Endothelial cell of umbilical vein (primary cell): Measurements from ENCODE around the gene KCNQ1OT1. TPM values are rescaled to one million over a fixed set of nuclear protein-coding genes. Genes with fewer than 3 reads are reported as not detected.

ENCODE experiments used
- BruUV-seq: library from RNA; stranded (reverse); fragments of 400-500 nt; replicated peaks from 2 replicates; lab custom pipeline; 2021; lab: Mats Ljungman, UMichigan
- CTCF ChIA-PET: fragments of 300-600, 350-600 bp; sonication (Branson Sonifier 250); formaldehyde crosslinking; loops from one replicate; lab custom pipeline; 2021; ENCODE audit warnings: antibody characterized with exemption, inconsistent platforms; lab: Charles Lee
- POLR2A ChIA-PET: fragments of 300-600, 350-600 bp; sonication (Branson Sonifier 250); formaldehyde crosslinking; loops from one replicate; lab custom pipeline; 2021; ENCODE audit warnings: antibody characterized with exemption, inconsistent platforms; lab: Charles Lee
- DNase-seq: peaks from one replicate; pipeline ENCODE4 v3.0.0-alpha.2; 2011; ENCODE audit warnings: low read depth, low spot score
- FAIRE-seq: peaks from 2 replicates; lab custom pipeline; 2011; peaks lifted over from hg19 to GRCh38; lab: Jason Lieb, UNC
- H2AFZ ChIP-seq: 2 replicates; pipeline ENCODE4 v1.6.0; 2012; ENCODE audit warnings: low read depth, low read length, control low read depth, inconsistent platforms
- H3K27ac ChIP-seq: 2 replicates; pipeline ENCODE4 v1.5.1; 2011; ENCODE audit warnings: low read depth, mild to moderate bottlenecking, control low read depth, low read length, moderate library complexity; ENCODE audit not compliant: insufficient read depth
- H3K27me3 ChIP-seq, 2 experiments: 2 replicates each; pipeline versions ENCODE4 v1.6.0 to v1.6.1; 2011; ENCODE audit warnings: low read length in 2 of 2, mixed read lengths in 1 of 2; ENCODE audit not compliant: control insufficient read depth in 2 of 2, insufficient read depth in 2 of 2
- H3K36me3 ChIP-seq, 2 experiments: 2 replicates in 1 of 2; 3 replicates in 1 of 2; pipeline ENCODE4 v1.5.1; 2011; ENCODE audit warnings: low read length in 2 of 2, mild to moderate bottlenecking in 1 of 2, moderate library complexity in 1 of 2; ENCODE audit not compliant: control insufficient read depth in 2 of 2, insufficient read depth in 2 of 2; ENCODE audit errors: extremely low read depth in 1 of 2
- H3K4me1 ChIP-seq: 3 replicates; pipeline ENCODE4 v1.5.1; 2011; ENCODE audit warnings: mild to moderate bottlenecking, low read length; ENCODE audit not compliant: control insufficient read depth, insufficient read depth; ENCODE audit errors: extremely low read depth
- H3K4me2 ChIP-seq: 2 replicates; pipeline ENCODE4 v1.6.1; 2011; ENCODE audit warnings: low read length, control low read depth, mixed read lengths; ENCODE audit not compliant: insufficient read depth
- H3K4me3 ChIP-seq, 3 experiments: fragments of 200-600 bp in 1 of 3; sonication (generic), shearing (Covaris generic) in 1 of 3; replicated peaks in 1 of 3; 2 replicates each; pipeline ENCODE4 v1.5.1; 2011 to 2016; ENCODE audit warnings: control low read depth in 3 of 3, low read length in 3 of 3, mild to moderate bottlenecking in 2 of 3, inconsistent platforms in 1 of 3, low read depth in 1 of 3, moderate library complexity in 1 of 3; ENCODE audit not compliant: insufficient read depth in 1 of 3
- H3K79me2 ChIP-seq: 2 replicates; pipeline ENCODE4 v1.6.0; 2012; ENCODE audit warnings: low read length, inconsistent platforms; ENCODE audit not compliant: control insufficient read depth, insufficient read depth
- H3K9ac ChIP-seq: replicated peaks from 2 replicates; pipeline ENCODE3; 2011; ENCODE audit warnings: low read length, control low read depth; ENCODE audit not compliant: insufficient read depth; ENCODE audit errors: extremely low read depth
- H3K9me1 ChIP-seq: replicated peaks from 3 replicates; pipeline ENCODE4 v1.6.0; 2011; ENCODE audit warnings: mild to moderate bottlenecking, low read length; ENCODE audit not compliant: control insufficient read depth, insufficient read depth; ENCODE audit errors: extremely low read depth
- H3K9me3 ChIP-seq: replicated peaks from 2 replicates; pipeline ENCODE4 v1.5.1; 2012; ENCODE audit warnings: low read length, inconsistent platforms; ENCODE audit not compliant: control insufficient read depth, insufficient read depth
- H4K20me1 ChIP-seq: replicated peaks from 2 replicates; pipeline ENCODE3; 2011; ENCODE audit warnings: mild to moderate bottlenecking, low read length; ENCODE audit not compliant: control insufficient read depth, insufficient read depth; ENCODE audit errors: extremely low read depth
- EZH2 ChIP-seq: IDR thresholded peaks from 2 replicates; pipeline ENCODE4 v1.6.1; 2012; ENCODE audit warnings: borderline replicate concordance, low read depth, mild to moderate bottlenecking, moderate library complexity, low read length, inconsistent platforms; ENCODE audit not compliant: severe bottlenecking
- FOS ChIP-seq: IDR thresholded peaks from 2 replicates; pipeline ENCODE4 v1.6.1; 2011; ENCODE audit warnings: mild to moderate bottlenecking, low read length, moderate library complexity, borderline replicate concordance; ENCODE audit not compliant: insufficient read depth
- GATA2 ChIP-seq: IDR thresholded peaks from 2 replicates; pipeline ENCODE4 v1.7.0; 2011; ENCODE audit warnings: low read depth, mild to moderate bottlenecking, moderate library complexity, mixed read lengths, low read length; ENCODE audit not compliant: insufficient read length, insufficient read depth
- JUN ChIP-seq: IDR thresholded peaks from 2 replicates; pipeline ENCODE4 v1.6.1; 2011; ENCODE audit warnings: borderline replicate concordance, low read depth; ENCODE audit not compliant: insufficient read length, insufficient read depth
- MYC ChIP-seq: IDR thresholded peaks from one replicate; pipeline ENCODE4 v1.6.1; 2011; ENCODE audit warnings: mild to moderate bottlenecking, low read depth, low read length
- POLR2A ChIP-seq: IDR thresholded peaks from 2 replicates; pipeline ENCODE4 v1.6.1; 2012; ENCODE audit warnings: low read depth, mild to moderate bottlenecking, control low read depth, low read length
- POLR2AphosphoS5 ChIP-seq: IDR thresholded peaks from 2 replicates; pipeline ENCODE4 v1.6.1; 2012; ENCODE audit warnings: low read depth, mild to moderate bottlenecking, control low read depth, low read length, moderate library complexity; ENCODE audit not compliant: insufficient read depth
- dilution Hi-C: fragments of 300-500 bp; cut with MboI; formaldehyde crosslinking; loops from one replicate; pipeline ENCODE4 v1.15.0; 2019; ENCODE audit warnings: low sequenced_read_pairs; ENCODE audit not compliant: extremely low pct_ligation_motif_present
- intact Hi-C: fragments of 100-400 bp; cut with micrococcal nuclease; formaldehyde crosslinking; loops from one replicate; pipeline ENCODE4 v1.10.0; 2022
- polyA plus RNA-seq, 4 experiments: library from polyadenylated mRNA; depleted of rRNA in 3 of 4; stranded (reverse) in 3 of 4; unstranded in 1 of 4; fragments of >200 nt; gene quantifications; 2 replicates each; pipeline versions ENCODE4 v1.2.1 to v1.2.3, GENCODE V29; 2011 to 2012; ENCODE audit warnings: missing spikeins in 1 of 4
- total RNA-seq: library from RNA; stranded (reverse); gene quantifications from 2 replicates; pipeline ENCODE4 v1.2.3, GENCODE V29; 2021
- TF ChIP-seq, protein P1 (sequence below): IDR thresholded peaks from 2 replicates; pipeline ENCODE4 v1.6.1; 2011; ENCODE audit not compliant: insufficient read depth, insufficient read length
- TF ChIP-seq, protein P2 (sequence below), 2 donors: IDR thresholded peaks; 1 replicate in 1 of 2; 2 replicates in 1 of 2; pipeline ENCODE4 v1.5.1; 2011; ENCODE audit warnings: low read length in 2 of 2, mild to moderate bottlenecking in 2 of 2, moderate library complexity in 2 of 2, control low read depth in 1 of 2, inconsistent platforms in 1 of 2, low read depth in 1 of 2; ENCODE audit not compliant: insufficient read depth in 1 of 2; ENCODE audit errors: extremely low read depth in 1 of 2

KCNQ1OT1 gene
- total and polyA plus RNA-seq, 2 donors (not counting 3 experiments of a cell fraction or from before 2014, with no cell fraction given): 0.11 to 1.8 TPM

DNA sequence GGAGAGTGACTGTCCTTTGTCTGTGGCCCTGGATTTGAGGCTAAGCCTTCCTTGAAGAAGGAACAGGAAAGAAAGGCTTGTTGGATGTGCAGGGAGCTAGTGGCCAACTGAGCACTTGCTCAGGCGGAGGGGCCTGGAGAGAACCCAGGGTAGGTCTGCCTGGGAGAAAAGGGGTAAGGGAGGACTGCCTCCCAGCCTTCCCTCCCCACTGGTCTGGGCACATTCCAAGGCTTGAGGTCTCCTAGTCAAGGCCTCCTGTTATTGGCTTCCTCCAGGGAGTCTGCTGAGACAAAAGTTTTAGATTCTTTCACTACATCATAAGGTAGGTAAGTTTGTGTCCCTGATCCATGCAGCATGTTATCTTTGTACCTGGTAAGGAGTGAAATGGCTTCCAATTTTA is 15.2 kb downstream of the KCNQ1OT1 start:
- ChIA-PET POLR2A (no interaction called here), CTCF (interaction anchor here (1.2 kb wide), 1 partner anchor 11 kb away, joined by 3 read pairs; no protein-coding TSS in a partner anchor)
- Histone ChIP-seq H4K20me1 (no peaks in the 10 kb centered on the region), H3K9me3 (no peaks in the 10 kb centered on the region), H3K4me2 (no peak overlapping the region), H3K27me3 (no peaks in the 10 kb centered on the region), H3K4me1 (no peaks in the 10 kb centered on the region), H3K4me3 (no peak overlapping the region), H3K27ac (no peak overlapping the region), H3K36me3 (peaks cover 0 to 2% of the 10 kb centered on the region in 2 experiments), H3K9me1 (no peaks in the 10 kb centered on the region), H2AFZ (no peak overlapping the region), H3K79me2 (peaks cover 9% of the 10 kb centered on the region), H3K9ac (no peak overlapping the region)
- intact Hi-C loops: no loop called here
- BruUV-seq: no TSS peak
- dilution Hi-C loops: no loop called here
- TF ChIP-seq JUN (no peak), POLR2AphosphoS5 (no peak), MYC (no peak), GATA2 (no peak), FOS (no peak), POLR2A (no peak), EZH2 (no peak)
- TF ChIP-seq, protein P1, sequence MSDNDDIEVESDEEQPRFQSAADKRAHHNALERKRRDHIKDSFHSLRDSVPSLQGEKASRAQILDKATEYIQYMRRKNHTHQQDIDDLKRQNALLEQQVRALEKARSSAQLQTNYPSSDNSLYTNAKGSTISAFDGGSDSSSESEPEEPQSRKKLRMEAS: no peak
- TF ChIP-seq, protein P2, sequence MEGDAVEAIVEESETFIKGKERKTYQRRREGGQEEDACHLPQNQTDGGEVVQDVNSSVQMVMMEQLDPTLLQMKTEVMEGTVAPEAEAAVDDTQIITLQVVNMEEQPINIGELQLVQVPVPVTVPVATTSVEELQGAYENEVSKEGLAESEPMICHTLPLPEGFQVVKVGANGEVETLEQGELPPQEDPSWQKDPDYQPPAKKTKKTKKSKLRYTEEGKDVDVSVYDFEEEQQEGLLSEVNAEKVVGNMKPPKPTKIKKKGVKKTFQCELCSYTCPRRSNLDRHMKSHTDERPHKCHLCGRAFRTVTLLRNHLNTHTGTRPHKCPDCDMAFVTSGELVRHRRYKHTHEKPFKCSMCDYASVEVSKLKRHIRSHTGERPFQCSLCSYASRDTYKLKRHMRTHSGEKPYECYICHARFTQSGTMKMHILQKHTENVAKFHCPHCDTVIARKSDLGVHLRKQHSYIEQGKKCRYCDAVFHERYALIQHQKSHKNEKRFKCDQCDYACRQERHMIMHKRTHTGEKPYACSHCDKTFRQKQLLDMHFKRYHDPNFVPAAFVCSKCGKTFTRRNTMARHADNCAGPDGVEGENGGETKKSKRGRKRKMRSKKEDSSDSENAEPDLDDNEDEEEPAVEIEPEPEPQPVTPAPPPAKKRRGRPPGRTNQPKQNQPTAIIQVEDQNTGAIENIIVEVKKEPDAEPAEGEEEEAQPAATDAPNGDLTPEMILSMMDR (IDR thresholded peaks at IDR 0.05; ENCODE audit: extremely low read depth in 1 of 2, insufficient read depth in 1 of 2, low read depth in 1 of 2, low read length in 2 of 2): no peak
- FAIRE-seq (no peak), DNase-seq (no peak)
